ENCODE measurements around the gene TACR1.
"Not testable (repeated sequence)": the region's sequence is repeated elsewhere in the genome, so short reads cannot be mapped to it uniquely, and the experiment has no call there.

Gene TACR1

GRCh38 chr2:75064691-75065396 is 134.5 kb downstream of the TACR1 start:
- Mint-ChIP-seq H3K4me3 (no peak overlapping the region), H3K27ac (no peak overlapping the region), H3K36me3 (no peaks in the 10 kb centered on the region), H3K27me3 (no peaks in the 10 kb centered on the region), H3K9me3 (no peaks in the 10 kb centered on the region), H3K4me1 (no peaks in the 10 kb centered on the region)
- ATAC-seq = peak; percentile 20

DNA sequence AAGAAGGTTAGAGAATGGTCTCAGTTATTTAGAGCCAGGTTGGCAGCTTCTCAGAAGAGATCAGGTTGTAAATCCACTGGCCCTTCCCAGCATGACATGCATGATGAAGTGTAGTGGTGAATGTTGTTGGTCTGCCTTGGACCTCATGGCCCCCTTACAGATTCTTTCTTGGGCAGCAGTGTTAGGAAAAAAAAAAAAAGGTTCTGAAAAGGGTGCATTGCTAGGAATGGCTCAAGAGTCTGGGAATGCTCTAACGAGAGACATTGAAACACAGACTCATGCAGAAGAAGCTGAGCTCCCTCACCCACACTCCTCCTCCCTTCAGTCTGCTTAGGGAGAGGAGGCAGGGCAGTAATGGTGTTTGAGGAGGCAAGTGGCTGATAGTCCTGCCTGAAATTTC is 135.4 kb downstream of the TACR1 start:
- Mint-ChIP-seq H3K27ac (no peak overlapping the region), H3K36me3 (no peaks in the 10 kb centered on the region), H3K4me3 (no peak overlapping the region), H3K27me3 (no peaks in the 10 kb centered on the region), H3K4me1 (no peaks in the 10 kb centered on the region), H3K9me3 (no peaks in the 10 kb centered on the region)
- ATAC-seq = no peak

DNA sequence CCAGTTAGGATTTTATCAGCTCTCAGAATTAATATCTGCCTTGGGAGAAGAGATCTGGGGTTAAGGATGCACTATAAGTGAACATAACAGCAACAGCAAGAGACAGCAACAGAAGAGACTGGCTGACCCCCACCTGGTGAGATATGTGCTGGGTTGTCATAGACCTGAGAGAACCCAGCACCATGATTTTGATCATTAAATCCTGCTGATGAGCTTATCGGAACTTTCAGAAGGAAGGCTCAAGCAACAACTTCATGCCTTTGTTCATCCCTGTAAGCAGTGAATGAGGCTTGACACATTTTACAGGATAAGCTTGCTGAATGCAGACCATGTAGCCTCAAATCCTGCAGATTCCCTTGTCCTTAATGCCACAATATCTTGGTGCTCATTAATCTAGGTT is 140.9 kb downstream of the TACR1 start:
- Mint-ChIP-seq H3K4me3 (no peak overlapping the region), H3K27me3 (no peaks in the 10 kb centered on the region), H3K4me1 (peaks cover under 1% of the 10 kb centered on the region), H3K36me3 (no peaks in the 10 kb centered on the region), H3K27ac (no peak overlapping the region), H3K9me3 (no peaks in the 10 kb centered on the region)
- ATAC-seq = no peak

DNA sequence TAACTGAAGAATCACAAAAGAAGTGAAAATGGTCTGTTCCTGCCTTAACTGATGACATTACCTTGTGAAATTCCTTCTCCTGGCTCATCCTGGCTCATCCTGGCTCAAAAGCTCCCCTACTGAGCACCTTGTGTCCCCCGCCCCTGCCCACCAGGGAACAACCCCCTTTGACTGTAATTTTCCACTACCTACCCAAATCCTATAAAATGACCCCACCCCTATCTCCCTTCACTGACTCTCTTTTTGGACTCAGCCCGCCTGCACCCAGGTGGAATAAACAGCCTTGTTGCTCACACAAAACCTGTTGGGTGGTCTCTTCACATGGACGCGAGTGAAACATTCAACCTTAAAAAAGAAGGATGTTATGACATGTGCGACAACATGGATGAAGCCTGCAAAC is 142.2 kb downstream of the TACR1 start:
- not testable (repeated sequence) for H3K4me1 Mint-ChIP-seq, H3K27me3 Mint-ChIP-seq, ATAC-seq, H3K36me3 Mint-ChIP-seq, H3K27ac Mint-ChIP-seq, H3K4me3 Mint-ChIP-seq, H3K9me3 Mint-ChIP-seq

GRCh38 chr2:75055820-75056675 is 143.3 kb downstream of the TACR1 start:
- ATAC-seq = peak; percentile 42
- H3K4me3 Mint-ChIP-seq = no peak overlapping the region
- H3K9me3 Mint-ChIP-seq = no peaks in the 10 kb centered on the region
- no peaks in the 10 kb centered on the region for H3K27me3 Mint-ChIP-seq
- no peak overlapping the region for H3K27ac Mint-ChIP-seq
- no peaks in the 10 kb centered on the region for H3K36me3 Mint-ChIP-seq
- peaks cover 5% of the 10 kb centered on the region for H3K4me1 Mint-ChIP-seq

- no peaks in the 10 kb centered on the region for H3K9me3 Mint-ChIP-seq
- no peaks in the 10 kb centered on the region for H3K27me3 Mint-ChIP-seq
- no peak for ATAC-seq
- no peak overlapping the region for H3K4me3 Mint-ChIP-seq
- H3K27ac Mint-ChIP-seq = no peak overlapping the region
- H3K4me1 Mint-ChIP-seq = peaks cover 5% of the 10 kb centered on the region
- no peaks in the 10 kb centered on the region for H3K36me3 Mint-ChIP-seq
Measured at GRCh38 chr2:75055142-75055819, 144.0 kb downstream of the TACR1 start.

DNA sequence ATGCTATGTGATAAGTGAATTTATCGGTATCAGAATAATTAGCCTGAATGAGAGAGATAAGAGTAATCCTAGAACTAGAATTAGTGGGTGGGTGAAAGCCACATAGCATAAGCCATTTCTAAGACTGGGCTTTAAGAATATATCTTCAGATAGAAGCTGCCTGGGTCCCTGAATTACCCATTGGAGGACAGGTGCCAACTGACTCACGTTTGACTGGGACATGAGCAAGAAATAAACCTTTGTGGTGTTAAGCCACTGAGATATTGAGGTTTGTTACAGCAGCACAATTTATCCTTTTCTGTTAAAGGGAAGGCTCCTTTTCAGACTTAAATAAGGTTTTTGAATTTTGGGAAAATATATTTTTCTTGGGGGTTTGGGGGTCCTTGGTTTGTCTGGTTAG is 145.0 kb downstream of the TACR1 start:
- no peaks in the 10 kb centered on the region for H3K27me3 Mint-ChIP-seq
- H3K4me1 Mint-ChIP-seq = peaks cover 5% of the 10 kb centered on the region
- H3K9me3 Mint-ChIP-seq = no peaks in the 10 kb centered on the region
- no peak overlapping the region for H3K4me3 Mint-ChIP-seq
- no peak overlapping the region for H3K27ac Mint-ChIP-seq
- H3K36me3 Mint-ChIP-seq = peaks cover 1% of the 10 kb centered on the region
- no peak for ATAC-seq

DNA sequence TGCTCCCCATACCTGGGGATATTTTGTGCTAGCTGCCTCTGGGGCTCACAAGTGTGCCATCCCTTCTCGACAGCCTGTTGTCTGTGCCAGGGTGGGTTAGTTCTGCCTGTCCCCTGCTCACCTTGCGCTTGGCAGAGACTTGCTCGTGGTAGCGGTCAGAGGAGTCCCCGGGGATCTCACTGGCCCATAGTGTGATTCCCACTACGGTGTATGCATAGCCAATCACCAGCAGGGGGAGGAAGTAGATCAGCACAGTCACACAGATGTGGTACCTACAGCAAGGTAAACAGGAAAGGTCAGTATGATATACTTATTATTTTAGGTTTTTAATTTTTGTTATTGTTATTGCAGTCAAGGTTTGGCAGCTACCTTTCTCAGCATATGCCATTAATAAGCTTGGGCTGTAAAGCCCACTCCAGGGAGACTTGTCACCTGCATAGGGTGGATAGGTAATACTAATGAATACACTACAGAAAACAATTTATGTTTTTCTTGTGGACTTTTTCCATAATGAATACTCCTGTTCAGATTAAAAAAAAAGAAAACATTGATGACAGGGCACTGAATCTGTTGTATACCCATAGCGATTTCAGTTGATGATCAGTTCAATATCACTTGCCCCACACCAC is 145.7 kb downstream of the TACR1 start:
- H3K4me3 Mint-ChIP-seq = no peak overlapping the region
- H3K9me3 Mint-ChIP-seq = no peaks in the 10 kb centered on the region
- peaks cover 5% of the 10 kb centered on the region for H3K36me3 Mint-ChIP-seq
- ATAC-seq = peak; percentile 82
- peaks cover 5% of the 10 kb centered on the region for H3K4me1 Mint-ChIP-seq
- no peaks in the 10 kb centered on the region for H3K27me3 Mint-ChIP-seq
- no peak overlapping the region for H3K27ac Mint-ChIP-seq

GRCh38 chr2:75047992-75048625 is 151.2 kb downstream of the TACR1 start:
- ATAC-seq = no peak
- no peak overlapping the region for H3K27ac Mint-ChIP-seq

GRCh38 chr2:75047189-75047991 is 151.9 kb downstream of the TACR1 start:
- H3K4me3 Mint-ChIP-seq = no peak overlapping the region
- no peaks in the 10 kb centered on the region for H3K4me1 Mint-ChIP-seq
- H3K9me3 Mint-ChIP-seq = no peaks in the 10 kb centered on the region
- no peak for ATAC-seq
- H3K27ac Mint-ChIP-seq = no peak overlapping the region
- no peaks in the 10 kb centered on the region for H3K27me3 Mint-ChIP-seq
- H3K36me3 Mint-ChIP-seq = peaks cover 16% of the 10 kb centered on the region

More at GRCh38 chr2:75047992-75048625, 151.2 kb downstream of the TACR1 start:
- H3K4me1 Mint-ChIP-seq = peaks cover under 1% of the 10 kb centered on the region
- H3K4me3 Mint-ChIP-seq = no peak overlapping the region
- peaks cover 16% of the 10 kb centered on the region for H3K36me3 Mint-ChIP-seq
- H3K27me3 Mint-ChIP-seq = no peaks in the 10 kb centered on the region
- H3K9me3 Mint-ChIP-seq = no peaks in the 10 kb centered on the region

- Mint-ChIP-seq H3K27me3 (no peaks in the 10 kb centered on the region), H3K9me3 (no peaks in the 10 kb centered on the region), H3K4me1 (no peaks in the 10 kb centered on the region), H3K27ac (no peak overlapping the region), H3K4me3 (no peak overlapping the region), H3K36me3 (peaks cover 16% of the 10 kb centered on the region)
- no peak for ATAC-seq
Measured at GRCh38 chr2:75045526-75046050, 153.7 kb downstream of the TACR1 start.

DNA sequence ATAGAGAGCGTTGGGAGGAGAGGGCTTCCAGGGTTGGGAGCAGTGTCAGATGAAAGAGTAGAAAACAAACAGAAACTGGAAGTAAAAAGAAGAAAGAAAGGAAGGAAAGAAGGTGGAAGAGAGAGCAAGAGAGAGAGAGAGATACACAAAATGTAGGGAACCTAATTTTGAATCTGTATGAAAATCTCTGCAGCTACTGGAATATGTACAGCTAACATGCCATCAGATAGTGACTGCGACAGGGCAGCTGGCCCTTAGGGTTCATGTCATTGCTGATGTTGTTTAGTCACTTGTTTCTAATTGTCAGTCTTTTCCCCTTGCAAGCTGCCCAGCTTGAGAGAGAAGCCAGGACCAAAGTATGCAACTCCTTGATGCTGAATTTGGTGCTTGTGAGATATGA is 155.0 kb downstream of the TACR1 start:
- Mint-ChIP-seq H3K36me3 (peaks cover 14% of the 10 kb centered on the region), H3K4me3 (no peak overlapping the region), H3K4me1 (no peaks in the 10 kb centered on the region), H3K9me3 (no peaks in the 10 kb centered on the region), H3K27ac (no peak overlapping the region), H3K27me3 (no peaks in the 10 kb centered on the region)
- no peak for ATAC-seq

GRCh38 chr2:75042823-75043222 is 156.5 kb downstream of the TACR1 start:
- Mint-ChIP-seq H3K36me3 (peaks cover 11% of the 10 kb centered on the region), H3K9me3 (no peaks in the 10 kb centered on the region), H3K27ac (no peak overlapping the region), H3K27me3 (no peaks in the 10 kb centered on the region), H3K4me1 (no peaks in the 10 kb centered on the region), H3K4me3 (no peak overlapping the region)
- ATAC-seq = no peak
